HEK293T (cell line): ENCODE measurements around the gene NEGR1.

Experiments
- CTCF ChIA-PET: fragments of 350-600 bp; formaldehyde crosslinking; extraction: SDS; loops from one replicate; lab custom pipeline; 2021; ENCODE audit warnings: antibody characterized with exemption, inconsistent platforms; lab: Yijun Ruan, JAX
- POLR2A ChIA-PET: fragments of 350-600 bp; formaldehyde crosslinking; extraction: SDS; loops from one replicate; lab custom pipeline; 2020; ENCODE audit warnings: antibody characterized with exemption, inconsistent platforms; lab: Yijun Ruan, JAX
- DNase-seq: peaks from one replicate; pipeline ENCODE4 v3.0.0; 2012; ENCODE audit warnings: mixed read lengths; ENCODE audit errors: extremely low spot score
- ARNT ChIP-seq: fragments of 450-650 bp; IDR thresholded peaks from 2 replicates; pipeline ENCODE4 v1.6.1; 2017; ENCODE audit warnings: mild to moderate bottlenecking
- BHLHE40 ChIP-seq: fragments of 450-650 bp; IDR thresholded peaks from 2 replicates; pipeline ENCODE4 v1.6.1; 2016; ENCODE audit warnings: mild to moderate bottlenecking, moderate library complexity, borderline replicate concordance
- CTBP1 ChIP-seq: fragments of 450-650 bp; IDR thresholded peaks from 2 replicates; pipeline ENCODE4 v1.6.1; 2016; ENCODE audit warnings: borderline replicate concordance
- ELF4 ChIP-seq: fragments of 450-650 bp; IDR thresholded peaks from 2 replicates; pipeline ENCODE4 v1.6.1; 2017; ENCODE audit warnings: antibody characterized with exemption
- FOXA1 ChIP-seq: fragments of 450-650 bp; IDR thresholded peaks from 2 replicates; pipeline ENCODE4 v1.6.1; 2016; ENCODE audit warnings: mild to moderate bottlenecking
- FOXK2 ChIP-seq: fragments of 450-650 bp; IDR thresholded peaks from 2 replicates; pipeline ENCODE4 v1.6.1; 2016; ENCODE audit warnings: mild to moderate bottlenecking
- FOXM1 ChIP-seq: fragments of 450-650 bp; IDR thresholded peaks from 2 replicates; pipeline ENCODE4 v1.6.1; 2017; ENCODE audit warnings: mild to moderate bottlenecking, borderline replicate concordance
- HDGF ChIP-seq: fragments of 450-650 bp; IDR thresholded peaks from 2 replicates; pipeline ENCODE4 v1.6.1; 2017; ENCODE audit warnings: antibody characterized with exemption, borderline replicate concordance
- L3MBTL2 ChIP-seq: fragments of 450-650 bp; conservative IDR thresholded peaks from 2 replicates; pipeline ENCODE4 v1.6.1; 2016; ENCODE audit warnings: mild to moderate bottlenecking
- LEF1 ChIP-seq: fragments of 450-650 bp; IDR thresholded peaks from 2 replicates; pipeline ENCODE4 v1.6.1; 2017; ENCODE audit warnings: mild to moderate bottlenecking, borderline replicate concordance
- NFRKB ChIP-seq: fragments of 450-650 bp; IDR thresholded peaks from 2 replicates; pipeline ENCODE4 v1.6.1; 2016; ENCODE audit warnings: mild to moderate bottlenecking, moderate library complexity
- SP1 ChIP-seq: fragments of 450-650 bp; IDR thresholded peaks from 2 replicates; pipeline ENCODE4 v1.6.1; 2017
- SUZ12 ChIP-seq: fragments of 450-650 bp; IDR thresholded peaks from 2 replicates; pipeline ENCODE4 v1.6.1; 2016; ENCODE audit warnings: mild to moderate bottlenecking
- TARDBP ChIP-seq: fragments of 450-650 bp; IDR thresholded peaks from 2 replicates; pipeline ENCODE4 v1.6.1; 2016
- ZNF384 ChIP-seq: fragments of 450-650 bp; IDR thresholded peaks from 2 replicates; pipeline ENCODE4 v1.6.1; 2016
- TF ChIP-seq, protein P1 (sequence below): fragments of 450-650 bp; IDR thresholded peaks from 2 replicates; pipeline ENCODE4 v1.6.1; 2016

NEGR1 gene

GRCh38 chr1:71589005-71589404, 693.3 kb downstream of the NEGR1 start:
- DNase-seq, result no peak
- ChIA-PET POLR2A (no interaction called here), CTCF (no interaction called here)
- TF ChIP-seq FOXA1 (no peak), SP1 (no peak), NFRKB (no peak), FOXM1 (no peak), HDGF (no peak), BHLHE40 (no peak), LEF1 (no peak), L3MBTL2 (no peak), ARNT (no peak), CTBP1 (no peak), TARDBP (no peak), FOXK2 (no peak)
- TF ChIP-seq, protein P1, sequence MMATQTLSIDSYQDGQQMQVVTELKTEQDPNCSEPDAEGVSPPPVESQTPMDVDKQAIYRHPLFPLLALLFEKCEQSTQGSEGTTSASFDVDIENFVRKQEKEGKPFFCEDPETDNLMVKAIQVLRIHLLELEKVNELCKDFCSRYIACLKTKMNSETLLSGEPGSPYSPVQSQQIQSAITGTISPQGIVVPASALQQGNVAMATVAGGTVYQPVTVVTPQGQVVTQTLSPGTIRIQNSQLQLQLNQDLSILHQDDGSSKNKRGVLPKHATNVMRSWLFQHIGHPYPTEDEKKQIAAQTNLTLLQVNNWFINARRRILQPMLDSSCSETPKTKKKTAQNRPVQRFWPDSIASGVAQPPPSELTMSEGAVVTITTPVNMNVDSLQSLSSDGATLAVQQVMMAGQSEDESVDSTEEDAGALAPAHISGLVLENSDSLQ, result no peak

DNA sequence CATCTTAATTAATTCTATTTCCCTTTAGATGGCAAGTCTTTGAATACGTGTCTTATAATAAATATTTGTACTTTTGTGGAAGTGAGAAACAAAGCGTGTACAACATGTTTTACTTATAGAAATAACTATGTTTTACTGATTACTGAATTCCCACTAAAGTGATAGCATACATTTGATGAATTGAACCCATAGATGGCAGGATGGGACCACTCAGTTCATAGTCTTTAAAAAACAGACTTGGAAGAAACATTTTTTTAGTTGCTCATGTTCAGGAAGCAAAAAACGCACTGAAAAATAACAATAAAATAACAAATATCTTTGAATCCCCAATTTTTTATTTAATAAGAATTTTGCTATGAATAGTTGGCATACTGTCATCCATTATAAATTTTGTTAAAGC, 694.4 kb downstream of the NEGR1 start:
- TF ChIP-seq ARNT (no peak), TARDBP (no peak), HDGF (no peak), SP1 (no peak), FOXM1 (no peak), FOXK2 (no peak)
- ChIA-PET POLR2A (no interaction called here), CTCF (no interaction called here)
- no peak for DNase-seq

- DNase-seq, result no peak
- ChIA-PET POLR2A (no interaction called here), CTCF (no interaction called here)
- no peak for TF ChIP-seq L3MBTL2
- no peak for TF ChIP-seq SUZ12
- TF ChIP-seq BHLHE40, result no peak
- TF ChIP-seq TARDBP, result no peak
- TF ChIP-seq ELF4, result no peak
- no peak for TF ChIP-seq CTBP1
- TF ChIP-seq FOXM1, result no peak
- TF ChIP-seq FOXK2, result no peak
- no peak for TF ChIP-seq ARNT
- no peak for TF ChIP-seq LEF1
- TF ChIP-seq, protein P1, result no peak
- no peak for TF ChIP-seq NFRKB
- TF ChIP-seq ZNF384, result no peak
- TF ChIP-seq SP1, result no peak
- TF ChIP-seq HDGF, result no peak
- no peak for TF ChIP-seq FOXA1
These were observed 696.3 kb downstream of the NEGR1 start for GRCh38 chr1:71586030-71586429.

- POLR2A ChIA-PET, result no interaction called here
- DNase-seq, result no peak
- CTCF ChIA-PET, result no interaction called here
- TF ChIP-seq, protein P1, result no peak
These were observed 698.6 kb downstream of the NEGR1 start for GRCh38 chr1:71583756-71584155.

DNA sequence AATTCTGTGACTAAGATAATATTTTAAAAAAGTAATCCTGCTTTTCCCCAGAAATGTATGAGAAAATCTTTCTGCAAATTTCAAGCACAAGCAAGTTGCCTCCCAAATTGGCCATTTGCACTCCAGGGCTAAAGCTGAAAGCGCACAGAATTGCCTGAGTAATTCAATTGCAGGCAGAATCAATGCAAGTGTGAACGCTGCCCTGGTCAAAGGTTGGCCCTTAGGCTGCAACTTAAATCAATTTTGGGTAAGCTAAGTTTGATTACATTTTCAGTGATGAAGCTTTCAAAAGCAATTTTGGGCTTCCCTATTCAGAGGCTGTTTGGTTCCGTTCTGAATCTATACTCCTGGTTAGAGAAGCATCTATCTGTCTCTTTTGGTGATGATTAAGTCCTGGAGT, 699.7 kb downstream of the NEGR1 start:
- TF ChIP-seq NFRKB (no peak), ELF4 (no peak), HDGF (no peak)
- CTCF ChIA-PET, result no interaction called here
- no peak for DNase-seq
- POLR2A ChIA-PET, result no interaction called here

DNA sequence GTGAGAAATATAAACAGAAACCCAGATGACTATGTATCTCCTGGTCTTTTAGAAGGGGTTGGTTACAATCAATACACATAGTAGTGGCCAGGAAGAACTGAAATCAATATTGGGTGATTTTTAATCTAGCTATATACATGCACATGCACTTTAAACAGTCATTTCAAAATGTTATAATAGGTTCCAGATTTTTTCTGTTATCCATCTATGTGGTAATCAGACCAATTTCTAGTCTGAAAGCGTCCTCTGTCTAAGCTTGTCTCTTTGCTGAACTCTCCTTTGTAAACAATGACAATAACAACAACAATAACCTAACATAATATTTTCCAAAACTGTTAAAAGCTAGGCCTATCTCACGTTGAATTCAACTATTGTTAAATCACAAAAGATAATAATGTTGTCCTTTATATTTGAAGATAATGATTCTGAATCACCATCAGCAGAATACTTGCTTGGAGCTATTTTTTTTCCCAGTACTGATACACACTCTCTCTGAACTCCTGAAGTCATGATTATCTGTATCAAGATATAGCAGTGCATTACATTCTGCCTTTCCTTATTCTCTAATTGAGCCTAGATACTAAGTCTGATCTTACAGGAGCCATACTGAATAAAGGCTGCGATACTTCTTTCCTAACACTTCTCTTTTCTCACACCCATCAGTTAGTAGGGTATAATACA, 704.7 kb downstream of the NEGR1 start:
- no peak for TF ChIP-seq HDGF
- ChIA-PET CTCF (no interaction called here), POLR2A (no interaction called here)

GRCh38 chr1:71572038-71572437, 710.3 kb downstream of the NEGR1 start:
- no peak for DNase-seq
- TF ChIP-seq CTBP1 (no peak), L3MBTL2 (no peak), NFRKB (no peak), TARDBP (no peak), LEF1 (no peak), FOXM1 (no peak), ARNT (no peak), ZNF384 (no peak), SUZ12 (no peak), HDGF (no peak), SP1 (no peak), ELF4 (no peak), FOXA1 (no peak)
- TF ChIP-seq, protein P1, result no peak

More for the DNA sequence above, 704.7 kb downstream of the NEGR1 start:
- DNase-seq, result no peak

More at GRCh38 chr1:71572038-71572437, 710.3 kb downstream of the NEGR1 start:
- CTCF ChIA-PET, result no interaction called here
- POLR2A ChIA-PET, result no interaction called here
